Activated CD4-positive, alpha-beta T cell treated with anti-CD3 and anti-CD28 coated beads, Interleukin-10, Interleukin-2, amounts not matched to agents 100 ng/mL and 50 ng/mL, durations not matched to agents 16 hours and 8 hours (primary cell): ENCODE measurements around the gene MRPL43.
A peak's percentile ranks its signal among the peaks of the same experiment; 100 is the strongest.
"Not testable (repeated sequence)": the region's sequence is repeated elsewhere in the genome, so short reads cannot be mapped to it uniquely, and the experiment has no call there.

ENCODE experiments used
- DNase-seq: peaks from one replicate; pipeline ENCODE4 v3.0.0-alpha.2; 2020

The MRPL43 gene

GRCh38 chr10:100986952-100987684 is at the start of gene MRPL43, which contains the start of gene TWNK:
Gene MRPL43 (minus strand): TSS chr10:100987497. CDS start chr10:100987443, 54 bp downstream.
Gene TWNK (plus strand): TSS chr10:100987543. CDS start chr10:100988211, 668 bp downstream.
- peak; percentile 89 for DNase-seq

- DNase-seq: no peak
Measured at GRCh38 chr10:101036726-101037125, 49.4 kb upstream of the MRPL43 start.

GRCh38 chr10:101035916-101036702 is 48.8 kb upstream of the MRPL43 start:
- no peak for DNase-seq

GRCh38 chr10:101035314-101035713 is 48.0 kb upstream of the MRPL43 start:
- no peak for DNase-seq

- not testable (repeated sequence) for DNase-seq
Measured at GRCh38 chr10:101034404-101034803, 47.1 kb upstream of the MRPL43 start.

GRCh38 chr10:101033276-101033675 is 46.0 kb upstream of the MRPL43 start:
- DNase-seq: no peak

GRCh38 chr10:101032637-101033224 is 45.4 kb upstream of the MRPL43 start:
- DNase-seq: peak; percentile 84

GRCh38 chr10:101031796-101032636 is 44.7 kb upstream of the MRPL43 start:
- DNase-seq: peak; percentile 82

GRCh38 chr10:101031128-101031795 is 44.0 kb upstream of the MRPL43 start, which contains the start of the genes PDZD7 and SFXN3:
Gene PDZD7 (minus strand): TSS chr10:101031129. CDS start chr10:101030219, 910 bp downstream.
Gene SFXN3 (plus strand): TSS chr10:101031234. CDS start chr10:101034695, 3,461 bp downstream.
- DNase-seq: peak; percentile 97

GRCh38 chr10:101030496-101031127 is 43.3 kb upstream of the MRPL43 start:
- no peak for DNase-seq

- no peak for DNase-seq
Measured at GRCh38 chr10:101029520-101030295, 42.4 kb upstream of the MRPL43 start.

- DNase-seq: no peak
Measured at GRCh38 chr10:101028446-101029337, 41.4 kb upstream of the MRPL43 start.

GRCh38 chr10:101027106-101027720 is 39.9 kb upstream of the MRPL43 start:
- no peak for DNase-seq

GRCh38 chr10:101022967-101023705 is 35.8 kb upstream of the MRPL43 start:
- DNase-seq: no peak

GRCh38 chr10:101021692-101022251 is 34.5 kb upstream of the MRPL43 start:
- no peak for DNase-seq

- no peak for DNase-seq
Measured at GRCh38 chr10:101021239-101021638, 33.9 kb upstream of the MRPL43 start.

GRCh38 chr10:101020427-101021075 is 33.3 kb upstream of the MRPL43 start:
- no peak for DNase-seq

GRCh38 chr10:101019440-101019703 is 32.1 kb upstream of the MRPL43 start:
- DNase-seq: no peak
